ENCODE results near the gene ZNF423.

ZNF423 gene

GRCh38 chr16:49896447-49896964 is 40.6 kb upstream of the ZNF423 start:
- H3K4me3 ChIP-seq (ENCODE audit: low read depth, low read length) = no peak overlapping the region
- TF ChIP-seq, protein P1, sequence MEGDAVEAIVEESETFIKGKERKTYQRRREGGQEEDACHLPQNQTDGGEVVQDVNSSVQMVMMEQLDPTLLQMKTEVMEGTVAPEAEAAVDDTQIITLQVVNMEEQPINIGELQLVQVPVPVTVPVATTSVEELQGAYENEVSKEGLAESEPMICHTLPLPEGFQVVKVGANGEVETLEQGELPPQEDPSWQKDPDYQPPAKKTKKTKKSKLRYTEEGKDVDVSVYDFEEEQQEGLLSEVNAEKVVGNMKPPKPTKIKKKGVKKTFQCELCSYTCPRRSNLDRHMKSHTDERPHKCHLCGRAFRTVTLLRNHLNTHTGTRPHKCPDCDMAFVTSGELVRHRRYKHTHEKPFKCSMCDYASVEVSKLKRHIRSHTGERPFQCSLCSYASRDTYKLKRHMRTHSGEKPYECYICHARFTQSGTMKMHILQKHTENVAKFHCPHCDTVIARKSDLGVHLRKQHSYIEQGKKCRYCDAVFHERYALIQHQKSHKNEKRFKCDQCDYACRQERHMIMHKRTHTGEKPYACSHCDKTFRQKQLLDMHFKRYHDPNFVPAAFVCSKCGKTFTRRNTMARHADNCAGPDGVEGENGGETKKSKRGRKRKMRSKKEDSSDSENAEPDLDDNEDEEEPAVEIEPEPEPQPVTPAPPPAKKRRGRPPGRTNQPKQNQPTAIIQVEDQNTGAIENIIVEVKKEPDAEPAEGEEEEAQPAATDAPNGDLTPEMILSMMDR (IDR thresholded peaks at IDR 0.05; ENCODE audit: borderline replicate concordance, insufficient read depth, low read depth, low read length) = no peak

- H3K4me3 ChIP-seq (ENCODE audit: low read depth, low read length) = no peak overlapping the region
- TF ChIP-seq, protein P1 (IDR thresholded peaks at IDR 0.05; ENCODE audit: borderline replicate concordance, insufficient read depth, low read depth, low read length) = peak; percentile 48; the same call in 1 of the 2 replicates
Measured at GRCh38 chr16:49890876-49891275, 35.0 kb upstream of the ZNF423 start.

DNA sequence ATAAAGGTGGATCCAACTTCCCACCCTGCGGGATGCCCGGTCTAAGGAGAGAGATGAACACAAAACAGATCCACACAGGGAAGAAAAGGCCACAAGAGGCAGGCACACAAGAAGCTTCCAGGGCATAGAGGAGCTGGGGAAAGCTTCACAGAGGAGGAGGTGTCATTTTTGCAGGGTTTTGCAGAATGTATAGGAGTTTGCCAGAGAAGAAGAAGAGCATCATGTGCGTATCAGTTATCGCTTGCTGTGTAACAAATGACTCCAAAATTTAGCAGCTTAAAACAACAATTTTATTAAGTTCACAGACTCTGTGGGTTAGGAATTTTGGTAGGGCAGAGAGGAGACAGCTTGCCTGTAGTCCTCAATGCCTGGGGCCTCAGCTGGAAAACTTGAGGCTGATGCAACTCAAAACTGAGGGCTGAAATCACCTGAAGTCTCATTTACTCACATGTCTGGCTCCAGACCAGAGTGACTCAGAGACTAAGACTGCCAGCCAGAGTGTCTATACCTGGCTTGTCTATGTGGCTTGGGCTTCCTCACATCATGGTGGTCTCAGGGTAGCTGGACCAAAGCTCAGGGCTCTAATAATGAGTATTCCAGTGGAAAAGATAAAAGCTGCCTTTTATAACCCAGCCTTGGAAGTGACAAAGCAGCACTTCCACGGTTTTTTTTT is 33.9 kb upstream of the ZNF423 start:
- TF ChIP-seq, protein P1 (IDR thresholded peaks at IDR 0.05; ENCODE audit: borderline replicate concordance, insufficient read depth, low read depth, low read length) = no peak
- no peak overlapping the region for H3K4me3 ChIP-seq (ENCODE audit: low read depth, low read length)

DNA sequence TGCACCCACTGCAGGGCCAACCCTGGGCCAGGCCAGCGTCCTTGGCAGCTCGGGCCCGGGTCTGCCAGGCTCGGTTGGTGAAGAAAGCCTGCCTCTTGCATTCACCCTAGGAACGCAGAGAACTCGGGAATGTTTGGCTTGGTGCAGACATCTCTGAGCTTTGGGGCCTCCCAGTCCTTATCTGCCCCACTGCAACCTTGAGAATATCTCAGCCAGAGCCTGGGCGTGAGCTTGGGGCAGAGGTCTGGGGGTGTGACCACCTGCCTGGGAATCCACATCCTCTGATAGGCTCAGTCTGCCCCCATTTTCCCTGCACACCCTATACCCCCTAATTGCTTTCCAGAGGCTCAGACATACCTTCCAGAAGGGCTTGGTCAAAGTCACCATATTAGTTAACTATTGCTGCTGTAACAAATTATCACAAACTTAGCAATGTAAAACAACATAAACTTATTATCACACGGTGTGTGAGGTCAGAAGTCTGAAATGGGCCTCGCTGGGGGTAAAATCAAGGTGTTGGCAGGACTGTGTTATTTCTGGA is 30.7 kb upstream of the ZNF423 start:
- H3K4me3 ChIP-seq (ENCODE audit: low read depth, low read length) = no peak overlapping the region
- TF ChIP-seq, protein P1 (IDR thresholded peaks at IDR 0.05; ENCODE audit: borderline replicate concordance, insufficient read depth, low read depth, low read length) = no peak

DNA sequence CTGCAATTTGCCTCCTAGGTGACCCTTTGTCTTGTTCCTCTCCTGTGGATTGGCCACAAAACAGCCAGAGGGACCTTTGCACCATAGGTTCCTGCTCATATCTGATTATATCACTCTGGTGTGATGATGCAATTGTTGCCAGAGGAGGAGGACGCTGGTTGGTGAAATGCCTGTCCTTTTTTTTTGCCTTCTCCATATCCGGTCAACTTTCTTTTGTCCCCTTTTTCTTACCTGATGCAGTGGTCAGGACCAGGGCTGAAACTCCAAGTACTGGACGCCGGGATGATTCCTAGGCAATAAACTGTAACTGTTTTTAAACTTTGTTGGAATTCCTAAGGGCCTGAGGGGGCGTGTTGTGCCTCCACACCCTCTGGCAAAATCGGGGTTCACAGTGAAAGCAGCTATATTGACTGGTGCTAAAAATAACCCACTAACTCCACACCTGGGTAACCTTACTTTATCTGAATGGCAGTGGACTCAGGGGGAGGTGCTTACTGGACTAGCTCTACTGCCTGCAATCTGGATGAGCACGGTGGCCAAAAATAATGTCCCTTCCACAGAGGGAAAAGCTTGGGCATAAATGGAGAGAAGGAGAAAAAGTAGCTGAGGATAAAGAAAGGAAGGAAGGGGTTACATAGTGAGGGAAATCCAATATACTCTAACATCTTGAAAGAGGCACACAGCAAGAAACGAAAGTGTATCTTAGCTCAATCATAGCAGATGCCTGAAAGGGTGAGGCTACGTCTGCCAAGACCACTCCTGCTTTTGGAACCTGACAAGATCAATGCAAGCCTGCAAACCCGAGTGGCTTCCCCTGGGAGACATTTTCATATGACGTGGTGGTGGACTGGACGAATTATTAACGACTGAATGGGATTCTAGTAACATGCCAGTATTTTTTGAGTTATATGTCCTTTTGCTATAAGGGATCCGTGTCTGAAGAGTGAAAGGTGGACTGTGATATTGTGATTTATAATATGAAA is 28.4 kb upstream of the ZNF423 start:
- TF ChIP-seq, protein P1 (IDR thresholded peaks at IDR 0.05; ENCODE audit: borderline replicate concordance, insufficient read depth, low read depth, low read length) = no peak
- H3K4me3 ChIP-seq (ENCODE audit: low read depth, low read length) = no peak overlapping the region

- TF ChIP-seq, protein P1 (IDR thresholded peaks at IDR 0.05; ENCODE audit: borderline replicate concordance, insufficient read depth, low read depth, low read length) = no peak
- H3K4me3 ChIP-seq (ENCODE audit: low read depth, low read length) = no peak overlapping the region
Measured at GRCh38 chr16:49883076-49884014, 27.4 kb upstream of the ZNF423 start.

Data from GM12875 (cell line).